Lower lobe of right lung (tissue), 2 donors: ENCODE data around the gene AICDA. TPM values are rescaled to one million over a fixed set of nuclear protein-coding genes. Genes with fewer than 3 reads are reported as not detected.
"Not testable (repeated sequence)": the region's sequence is repeated elsewhere in the genome, so short reads cannot be mapped to it uniquely, and the experiment has no call there.

Source experiments
- ATAC-seq, 2 donors: fragments of 200-7000 bp; cut with Tn5 transposase; one replicate each; pipeline ENCODE4 v1.9.1; 2020 to 2022; ENCODE audit warnings: mild to moderate bottlenecking in 2 of 2, moderate library complexity in 2 of 2
- DNase-seq: peaks from one replicate; pipeline ENCODE4 v3.0.0-alpha.2; 2020
- H3K27ac ChIP-seq: fragments of 200-600 bp; one replicate; pipeline ENCODE4 v1.8.0; 2022
- H3K27me3 ChIP-seq: fragments of 200-600 bp; one replicate; pipeline ENCODE4 v1.8.0; 2022; ENCODE audit warnings: low read depth
- H3K36me3 ChIP-seq: fragments of 200-600 bp; one replicate; pipeline ENCODE4 v1.8.0; 2022; ENCODE audit warnings: mild to moderate bottlenecking
- H3K4me1 ChIP-seq: fragments of 200-600 bp; one replicate; pipeline ENCODE4 v1.8.0; 2022
- H3K4me3 ChIP-seq: fragments of 200-600 bp; one replicate; pipeline ENCODE4 v1.8.0; 2022; ENCODE audit warnings: mild to moderate bottlenecking
- H3K9me3 ChIP-seq: fragments of 200-600 bp; one replicate; pipeline ENCODE4 v1.8.0; 2022
- intact Hi-C: fragments of 100-400 bp; cut with DNase I; formaldehyde crosslinking; loops from one replicate; pipeline ENCODE4 v1.11.0; 2022
- total RNA-seq: library from RNA; stranded (reverse); fragmentation: NEBNext Ultra II Directional; extraction: Animal tissue kit (Norgen Biotek cat#: 25700); gene quantifications from one replicate; pipeline ENCODE4 v1.2.1, GENCODE V29; 2021
- TF ChIP-seq, protein P1 (sequence below): fragments of 200-600 bp; IDR thresholded peaks from one replicate; pipeline ENCODE4 v1.8.0; 2022; ENCODE audit warnings: antibody characterized with exemption, mild to moderate bottlenecking
- donor health status: DM: no; HTN: yes; CAD: no; lungs with severe emphysema.

The AICDA gene
- total RNA-seq, 1 donor from 2014 or later, result 0.77 TPM

DNA sequence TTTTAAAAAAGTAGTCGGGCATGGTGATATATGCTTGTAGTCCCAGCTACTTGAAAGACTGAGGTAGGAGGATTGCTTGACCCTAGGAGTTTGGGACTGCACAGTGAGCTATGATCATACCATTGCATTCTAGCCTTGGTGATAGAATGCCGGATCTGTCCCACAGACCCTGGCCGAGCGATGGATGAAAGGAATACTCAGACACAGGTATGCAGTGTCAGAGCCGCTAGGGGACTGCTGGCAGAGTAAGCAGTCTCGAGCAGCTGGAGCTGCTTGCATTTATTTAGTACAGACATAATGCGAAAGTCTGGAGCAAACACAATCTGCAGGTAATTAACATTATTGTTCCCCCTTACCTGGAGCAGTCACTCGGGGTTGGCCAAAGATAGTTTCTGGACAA lies 18.6 kb downstream of the AICDA start:
- TF ChIP-seq, protein P1, sequence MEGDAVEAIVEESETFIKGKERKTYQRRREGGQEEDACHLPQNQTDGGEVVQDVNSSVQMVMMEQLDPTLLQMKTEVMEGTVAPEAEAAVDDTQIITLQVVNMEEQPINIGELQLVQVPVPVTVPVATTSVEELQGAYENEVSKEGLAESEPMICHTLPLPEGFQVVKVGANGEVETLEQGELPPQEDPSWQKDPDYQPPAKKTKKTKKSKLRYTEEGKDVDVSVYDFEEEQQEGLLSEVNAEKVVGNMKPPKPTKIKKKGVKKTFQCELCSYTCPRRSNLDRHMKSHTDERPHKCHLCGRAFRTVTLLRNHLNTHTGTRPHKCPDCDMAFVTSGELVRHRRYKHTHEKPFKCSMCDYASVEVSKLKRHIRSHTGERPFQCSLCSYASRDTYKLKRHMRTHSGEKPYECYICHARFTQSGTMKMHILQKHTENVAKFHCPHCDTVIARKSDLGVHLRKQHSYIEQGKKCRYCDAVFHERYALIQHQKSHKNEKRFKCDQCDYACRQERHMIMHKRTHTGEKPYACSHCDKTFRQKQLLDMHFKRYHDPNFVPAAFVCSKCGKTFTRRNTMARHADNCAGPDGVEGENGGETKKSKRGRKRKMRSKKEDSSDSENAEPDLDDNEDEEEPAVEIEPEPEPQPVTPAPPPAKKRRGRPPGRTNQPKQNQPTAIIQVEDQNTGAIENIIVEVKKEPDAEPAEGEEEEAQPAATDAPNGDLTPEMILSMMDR, result no peak
- ATAC-seq (no peak), DNase-seq (no peak)
- Histone ChIP-seq H3K4me1 (no peaks in the 10 kb centered on the region), H3K4me3 (no peak overlapping the region), H3K36me3 (no peaks in the 10 kb centered on the region), H3K27ac (no peak overlapping the region), H3K27me3 (no peaks in the 10 kb centered on the region), H3K9me3 (no peaks in the 10 kb centered on the region)
- intact Hi-C loops, result no loop called here

DNA sequence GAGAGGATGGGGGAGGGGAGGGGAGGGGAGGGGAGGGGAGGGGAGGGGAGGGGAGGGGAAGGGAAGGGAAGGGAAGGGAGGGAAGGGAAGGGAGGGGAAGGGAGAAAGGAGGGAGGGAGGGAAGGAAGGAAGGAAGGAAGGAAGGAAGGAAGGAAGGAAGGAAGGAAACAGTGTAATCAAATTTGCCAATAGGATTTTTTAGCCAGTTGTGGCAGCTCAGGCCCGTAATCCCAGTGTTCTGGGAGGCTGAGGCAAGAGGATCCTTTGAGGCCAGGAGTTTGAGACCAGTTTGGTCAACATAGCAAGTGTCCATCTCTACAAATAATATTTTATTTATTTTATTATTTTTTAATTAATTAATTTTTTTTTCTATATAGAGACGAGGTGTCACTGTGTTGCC lies 19.4 kb downstream of the AICDA start:
- Histone ChIP-seq H3K27ac (no peak overlapping the region), H3K9me3 (no peaks in the 10 kb centered on the region), H3K36me3 (no peaks in the 10 kb centered on the region), H3K4me1 (no peaks in the 10 kb centered on the region), H3K27me3 (no peaks in the 10 kb centered on the region), H3K4me3 (no peak overlapping the region)
- TF ChIP-seq, protein P1, result no peak
- ATAC-seq, result no peak
- DNase-seq, result no peak
- intact Hi-C loops, result no loop called here

DNA sequence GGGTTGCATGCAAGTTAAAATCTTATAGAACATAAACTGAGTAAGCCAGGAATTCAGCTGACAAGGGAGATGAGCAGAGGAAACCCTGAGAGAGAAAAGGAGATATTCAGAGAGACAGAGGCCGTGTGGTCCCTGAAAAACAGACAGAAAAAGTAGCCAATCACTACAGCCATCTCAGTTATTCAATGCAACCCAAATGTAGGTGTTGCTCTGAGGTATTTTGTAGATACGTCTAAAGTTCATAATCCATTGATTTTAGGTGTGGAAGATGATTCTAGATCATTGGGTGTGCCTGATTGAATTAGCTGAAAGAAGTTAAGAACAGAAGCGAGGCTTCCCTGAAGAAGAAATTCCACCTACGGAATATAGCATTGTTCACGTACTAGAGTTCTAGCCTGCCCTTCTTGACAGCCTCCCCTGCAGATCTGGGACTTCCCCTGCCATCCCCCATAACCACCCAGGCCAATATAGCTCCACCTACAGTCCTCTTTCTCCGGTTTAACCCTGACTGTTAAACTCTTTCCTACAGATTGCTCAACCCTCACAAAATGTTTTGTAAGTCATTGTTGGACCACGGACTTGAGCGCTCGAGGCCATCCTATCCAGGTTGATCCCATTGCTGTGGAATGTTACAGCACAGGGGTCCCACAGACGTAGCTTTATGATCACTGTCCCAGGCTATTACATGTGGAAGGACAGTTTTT lies 21.7 kb downstream of the AICDA start:
- TF ChIP-seq, protein P1, result no peak
- ATAC-seq, result peak; percentile 36 to 55
- H3K27ac ChIP-seq, result no peak overlapping the region
- H3K27me3 ChIP-seq, result no peaks in the 10 kb centered on the region
- no peaks in the 10 kb centered on the region for H3K9me3 ChIP-seq
- no peaks in the 10 kb centered on the region for H3K36me3 ChIP-seq
- no peaks in the 10 kb centered on the region for H3K4me1 ChIP-seq
- no peak overlapping the region for H3K4me3 ChIP-seq
- intact Hi-C loops, result no loop called here
- DNase-seq, result no peak

DNA sequence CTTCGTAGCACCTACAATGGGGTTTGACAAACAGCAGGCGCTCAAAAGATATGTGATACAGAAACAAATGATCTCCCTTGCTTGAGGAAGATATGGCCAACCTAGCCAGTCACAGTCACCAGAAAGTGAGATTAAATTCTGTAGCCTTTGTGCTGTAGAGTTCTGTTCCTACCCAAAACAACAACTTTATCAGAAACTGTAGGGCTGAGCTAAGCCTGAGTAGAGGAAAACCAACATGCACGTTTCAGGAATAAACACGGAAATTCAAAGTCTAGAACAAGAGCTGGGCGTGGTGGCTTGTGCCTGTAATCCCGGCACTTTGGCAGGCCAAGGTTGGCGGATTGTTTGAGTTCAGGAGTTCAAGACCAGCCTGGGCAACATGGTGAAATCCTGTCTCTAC lies 23.0 kb downstream of the AICDA start:
- no peaks in the 10 kb centered on the region for H3K4me1 ChIP-seq
- no peaks in the 10 kb centered on the region for H3K36me3 ChIP-seq
- H3K27ac ChIP-seq, result no peak overlapping the region
- no peaks in the 10 kb centered on the region for H3K9me3 ChIP-seq
- intact Hi-C loops, result no loop called here
- DNase-seq (no peak), ATAC-seq (no peak)
- H3K27me3 ChIP-seq, result no peaks in the 10 kb centered on the region
- H3K4me3 ChIP-seq, result no peak overlapping the region
- TF ChIP-seq, protein P1, result no peak

DNA sequence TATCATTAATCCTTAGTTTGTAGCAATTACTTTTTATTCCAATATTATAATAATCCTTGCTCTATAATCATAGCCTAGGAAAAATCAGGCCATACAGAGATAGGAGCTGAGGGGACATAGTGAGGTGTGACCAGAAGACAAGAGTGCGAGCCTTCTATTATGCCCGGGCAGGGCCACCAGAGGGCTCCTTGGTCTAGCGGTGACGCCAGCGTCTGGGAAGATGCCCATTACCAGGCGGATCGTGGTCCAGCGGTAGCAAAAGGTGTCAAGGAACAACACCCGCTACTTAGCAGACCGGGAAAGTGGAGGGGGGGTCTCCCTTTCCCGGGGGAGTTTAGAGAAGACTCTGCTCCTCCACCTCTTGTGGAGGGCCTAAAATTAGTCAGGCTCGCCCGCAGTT lies 28.2 kb downstream of the AICDA start:
- H3K4me3 ChIP-seq, H3K36me3 ChIP-seq, ATAC-seq, H3K4me1 ChIP-seq, H3K27me3 ChIP-seq, intact Hi-C loops, DNase-seq, H3K9me3 ChIP-seq, H3K27ac ChIP-seq: not testable (repeated sequence)

DNA sequence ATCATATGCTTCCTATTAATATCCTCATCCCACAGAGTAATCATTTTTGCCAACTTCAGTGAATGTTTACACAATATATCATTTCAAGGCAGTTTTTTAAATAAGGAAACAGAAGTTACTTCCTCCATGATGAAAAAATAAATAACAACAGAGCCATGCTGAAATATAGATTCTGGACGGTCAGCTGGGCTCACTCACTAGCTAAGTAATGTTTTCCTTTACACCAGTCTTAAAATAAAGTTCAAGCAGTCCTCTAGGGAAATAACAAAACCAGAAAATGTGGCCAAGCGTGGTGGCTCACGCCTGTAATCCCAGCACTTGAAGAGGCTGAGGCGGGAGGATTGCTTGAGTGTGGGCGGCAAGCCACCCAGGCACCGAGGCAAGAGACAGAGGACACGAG lies 28.7 kb downstream of the AICDA start:
- Histone ChIP-seq H3K27me3 (no peaks in the 10 kb centered on the region), H3K36me3 (no peaks in the 10 kb centered on the region), H3K9me3 (no peaks in the 10 kb centered on the region), H3K27ac (no peak overlapping the region), H3K4me3 (no peak overlapping the region), H3K4me1 (no peaks in the 10 kb centered on the region)
- peak in 1 of 2 donors; percentile 28 for ATAC-seq
- intact Hi-C loops, result no loop called here
- no peak for DNase-seq
- TF ChIP-seq, protein P1, result no peak
